ENCODE measurements around the gene RNASET2.

DNA sequence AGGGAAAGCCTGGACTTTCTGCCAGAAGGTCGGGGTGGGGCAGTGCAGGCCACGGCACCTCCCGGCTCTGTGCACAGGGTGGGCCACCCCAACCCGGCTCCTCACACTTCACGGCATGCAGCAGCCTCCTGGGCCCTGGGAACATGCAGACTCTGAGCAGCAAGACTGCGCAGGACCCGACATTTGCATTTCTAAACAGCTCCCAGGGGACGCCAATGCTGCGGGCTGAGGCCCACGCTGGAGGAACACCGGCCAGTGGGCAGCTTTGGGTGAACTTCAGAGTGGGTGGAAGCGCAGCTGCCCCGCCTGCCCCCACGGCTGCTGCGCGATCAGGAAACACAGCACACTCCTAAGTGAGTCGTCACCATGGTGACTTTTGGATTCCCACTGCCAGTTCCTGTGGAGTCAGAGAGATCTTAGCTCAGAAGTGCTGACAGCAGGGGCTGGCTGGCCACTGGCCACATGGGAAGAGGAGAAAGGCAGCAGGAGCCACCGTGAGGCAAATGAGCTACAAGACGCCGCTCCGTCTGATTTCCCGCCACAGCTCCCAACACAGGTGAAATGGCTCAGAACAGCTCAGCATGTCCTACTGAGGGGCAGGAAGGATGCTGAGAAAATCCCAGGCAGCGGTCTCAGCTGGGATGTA lies 52.1 kb downstream of the RNASET2 start:
- TF ChIP-seq EZH2 (IDR thresholded peaks at IDR 0.05; ENCODE audit: borderline replicate concordance) (no peak), EZH2phosphoT487 (IDR thresholded peaks at IDR 0.05; ENCODE audit: low read depth, severe bottlenecking, unreplicated experiment) (no peak)
- TF ChIP-seq, protein P1, sequence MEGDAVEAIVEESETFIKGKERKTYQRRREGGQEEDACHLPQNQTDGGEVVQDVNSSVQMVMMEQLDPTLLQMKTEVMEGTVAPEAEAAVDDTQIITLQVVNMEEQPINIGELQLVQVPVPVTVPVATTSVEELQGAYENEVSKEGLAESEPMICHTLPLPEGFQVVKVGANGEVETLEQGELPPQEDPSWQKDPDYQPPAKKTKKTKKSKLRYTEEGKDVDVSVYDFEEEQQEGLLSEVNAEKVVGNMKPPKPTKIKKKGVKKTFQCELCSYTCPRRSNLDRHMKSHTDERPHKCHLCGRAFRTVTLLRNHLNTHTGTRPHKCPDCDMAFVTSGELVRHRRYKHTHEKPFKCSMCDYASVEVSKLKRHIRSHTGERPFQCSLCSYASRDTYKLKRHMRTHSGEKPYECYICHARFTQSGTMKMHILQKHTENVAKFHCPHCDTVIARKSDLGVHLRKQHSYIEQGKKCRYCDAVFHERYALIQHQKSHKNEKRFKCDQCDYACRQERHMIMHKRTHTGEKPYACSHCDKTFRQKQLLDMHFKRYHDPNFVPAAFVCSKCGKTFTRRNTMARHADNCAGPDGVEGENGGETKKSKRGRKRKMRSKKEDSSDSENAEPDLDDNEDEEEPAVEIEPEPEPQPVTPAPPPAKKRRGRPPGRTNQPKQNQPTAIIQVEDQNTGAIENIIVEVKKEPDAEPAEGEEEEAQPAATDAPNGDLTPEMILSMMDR (IDR thresholded peaks at IDR 0.05; ENCODE audit: poor library complexity): no peak

All from hepatocyte (in vitro differentiated cells).